ENCODE results near the gene TAPBPL. TPM values are rescaled to one million over a fixed set of nuclear protein-coding genes. Genes with fewer than 3 reads are reported as not detected.

Gene TAPBPL
- polyA plus RNA-seq: 1.5 and 10.6 TPM in 2 replicates

DNA sequence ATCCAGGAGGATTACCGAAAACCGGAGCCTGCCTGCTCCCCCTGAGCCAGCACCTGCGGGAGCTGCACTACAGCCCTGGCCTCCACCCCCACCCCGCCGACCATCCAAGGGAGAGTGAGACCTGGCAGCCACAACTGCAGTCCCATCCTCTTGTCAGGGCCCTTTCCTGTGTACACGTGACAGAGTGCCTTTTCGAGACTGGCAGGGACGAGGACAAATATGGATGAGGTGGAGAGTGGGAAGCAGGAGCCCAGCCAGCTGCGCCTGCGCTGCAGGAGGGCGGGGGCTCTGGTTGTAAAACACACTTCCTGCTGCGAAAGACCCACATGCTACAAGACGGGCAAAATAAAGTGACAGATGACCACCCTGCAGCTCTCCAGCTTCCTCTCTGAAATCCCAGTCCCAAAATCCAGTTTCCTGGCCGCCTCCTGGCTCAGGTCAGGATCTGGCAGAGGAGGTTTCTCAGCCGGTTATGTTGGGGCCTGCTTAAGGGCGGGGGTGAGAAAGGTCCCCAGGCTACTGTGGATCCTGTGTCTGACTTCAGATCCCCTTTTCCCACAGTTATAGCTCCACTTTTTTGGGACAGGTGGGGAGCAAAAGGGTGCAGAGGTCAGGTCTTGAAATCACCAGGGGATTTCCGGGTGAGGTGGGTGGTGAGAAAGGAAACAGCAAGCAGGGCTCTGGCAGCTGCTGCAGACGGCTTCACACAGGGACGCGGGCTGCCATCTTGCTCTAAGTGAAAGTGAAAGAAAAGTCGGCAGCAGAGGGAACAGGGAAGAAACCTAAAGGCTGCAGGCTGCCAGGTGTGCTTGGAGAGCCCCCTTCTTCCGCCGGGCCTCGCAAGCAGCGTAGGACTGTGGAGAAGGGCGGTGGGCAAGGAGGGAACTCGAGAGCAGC lies at the start of gene TAPBPL:
TAPBPL (plus strand) TSS at position 695 of the 897 bp plus-strand sequence. CDS start 207 bp downstream, outside the sequence.

GRCh38 chr12:6444704-6445688 lies 6.8 kb upstream of the TAPBPL start, which contains the start of gene CD27:
Gene CD27, plus strand, starts transcription at chr12:6444955. Its CDS starts 141 bp downstream, at chr12:6445096.

DNA sequence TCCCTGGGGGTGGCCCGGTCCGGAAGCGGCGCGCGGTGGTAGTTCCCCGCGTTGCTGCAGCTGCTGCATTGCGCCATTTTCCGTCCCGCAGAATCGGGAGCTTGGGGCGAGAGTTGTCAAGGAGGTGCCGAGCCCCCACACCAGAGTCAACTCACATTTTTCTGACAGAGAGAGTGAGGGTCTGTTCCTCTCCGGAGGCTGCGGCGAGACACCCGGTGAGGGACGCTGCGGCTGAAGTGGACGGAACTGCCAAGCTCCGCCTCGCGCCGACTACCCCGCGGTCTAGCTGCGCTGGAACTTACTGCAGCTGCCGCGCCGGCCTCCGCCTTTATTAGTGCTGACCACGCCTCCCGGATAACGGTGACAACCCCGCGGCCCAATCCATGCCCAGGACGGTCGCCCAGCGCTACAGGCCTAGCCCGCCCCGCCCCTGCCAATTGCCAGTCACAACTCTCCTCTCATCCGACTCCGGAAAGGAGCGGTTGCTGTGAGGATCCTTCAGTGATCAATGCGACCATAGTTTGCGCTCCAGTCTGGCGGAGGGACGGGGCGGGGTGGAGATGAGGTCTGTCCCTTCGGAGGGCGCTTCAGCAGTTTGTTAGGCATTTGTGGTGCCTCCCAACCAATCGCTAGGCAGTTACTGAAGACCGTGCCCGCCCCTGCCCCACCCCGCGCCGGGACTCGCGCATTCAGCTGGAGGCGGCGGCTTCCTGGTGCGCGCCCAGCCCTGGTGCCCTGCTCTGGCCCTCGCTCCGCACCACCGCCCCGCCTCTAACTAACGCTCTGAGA lies 18.7 kb downstream of the TAPBPL start, which contains the start of gene VAMP1:
VAMP1 (minus strand) TSS at position 303 of the 789 bp plus-strand sequence; CDS start at position 157, 146 bp downstream.

DNA sequence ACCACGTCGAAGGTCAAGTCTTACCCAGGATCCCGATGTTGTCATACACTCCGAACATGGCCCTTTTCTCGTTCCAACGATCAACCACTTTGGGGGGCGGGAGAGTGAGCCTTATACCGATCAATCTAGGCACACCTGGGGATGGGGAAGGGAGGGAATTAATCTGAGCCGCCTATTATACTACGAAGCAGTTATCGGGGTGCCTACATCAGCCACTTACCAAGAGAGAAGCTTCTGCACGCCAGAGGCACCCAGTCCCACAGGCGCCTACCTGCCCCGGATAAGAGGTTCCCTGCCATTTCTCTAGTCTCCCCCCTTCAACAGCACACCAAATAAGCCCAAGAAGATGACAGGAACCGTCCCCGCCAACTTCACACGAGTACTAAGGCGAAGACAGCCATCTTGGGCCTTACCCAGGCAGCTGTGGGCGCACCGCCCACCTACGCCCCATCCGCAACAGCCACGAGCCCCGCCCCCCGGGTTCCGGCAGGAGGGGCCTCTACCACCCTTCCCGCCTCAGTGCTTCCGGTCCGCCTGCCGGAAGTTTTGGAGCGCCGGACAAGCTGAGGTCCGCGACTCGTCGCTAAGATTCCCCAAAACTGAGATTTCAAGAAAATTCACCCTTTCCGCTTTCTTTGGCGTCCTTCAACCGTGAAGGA lies 41.1 kb downstream of the TAPBPL start, which contains the start of gene MRPL51:
MRPL51 (minus strand) TSS at position 425 of the 659 bp plus-strand sequence; CDS start at position 299, 126 bp downstream.

DNA sequence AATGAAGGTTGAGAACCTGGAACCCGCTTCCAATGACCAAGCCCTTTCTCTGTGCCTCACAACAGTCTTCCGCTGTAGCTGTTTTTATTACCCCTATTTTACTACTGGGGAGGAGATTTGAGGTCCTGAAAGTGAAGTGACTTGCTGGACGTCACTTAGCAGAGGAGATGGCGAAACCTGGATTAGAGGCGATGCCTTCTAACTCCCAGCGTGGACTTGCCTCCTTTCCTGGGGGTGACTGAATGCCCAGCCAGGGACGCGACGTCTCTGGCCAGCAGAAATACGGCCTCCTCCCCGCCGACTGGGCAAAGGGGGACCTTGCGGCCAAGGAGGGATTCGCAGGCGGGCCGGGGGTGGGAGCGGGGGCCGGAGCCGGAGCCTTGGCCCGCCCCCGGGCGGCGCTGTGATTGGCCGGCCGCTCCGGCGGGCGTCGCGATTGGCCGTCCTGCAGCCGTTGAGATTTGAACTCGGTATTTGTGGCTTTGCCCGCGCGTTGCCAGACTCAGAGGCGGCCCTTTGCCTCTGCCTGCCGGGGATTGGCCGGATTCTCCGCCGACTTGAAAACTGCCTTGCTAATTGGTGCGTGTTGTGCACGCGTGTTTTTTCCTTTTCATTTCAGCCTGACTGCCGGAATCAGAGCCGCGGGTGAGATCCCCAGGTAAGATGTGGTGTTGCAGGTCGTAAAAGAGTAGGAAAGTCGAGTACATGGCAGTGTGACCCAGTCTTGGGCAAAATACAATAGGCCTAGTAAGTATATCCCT lies 41.8 kb downstream of the TAPBPL start, which contains the start of gene NCAPD2:
NCAPD2 (plus strand) TSS at position 606 of the 761 bp plus-strand sequence. CDS start 997 bp downstream, outside the sequence.

Other genes starting within 250 kb of the TAPBPL start
- not detected in 2 replicates for gene PLEKHG6, start 141.4 kb upstream of the TAPBPL start, polyA plus RNA-seq
- 1.3 and 2.3 TPM in 2 replicates for gene TNFRSF1A, start 110.0 kb upstream of the TAPBPL start, polyA plus RNA-seq
- gene SCNN1A, start 76.5 kb upstream of the TAPBPL start, polyA plus RNA-seq: not detected in 2 replicates
- gene LTBR, start 67.9 kb upstream of the TAPBPL start, polyA plus RNA-seq: 1.6 and 1.9 TPM in 2 replicates
- gene CD27, start 7.1 kb upstream of the TAPBPL start, polyA plus RNA-seq: 1.6 TPM in 1 of 2 replicates, not detected in the other
- 41.6 and 53.7 TPM in 2 replicates for gene VAMP1, start 18.6 kb downstream of the TAPBPL start, polyA plus RNA-seq
- gene MRPL51, start 41.2 kb downstream of the TAPBPL start, polyA plus RNA-seq: 404 and 455 TPM in 2 replicates
- 0.74 and 0.78 TPM in 2 replicates for gene NCAPD2, start 42.1 kb downstream of the TAPBPL start, polyA plus RNA-seq
- 5,164 and 6,636 TPM in 2 replicates for gene GAPDH, start 82.5 kb downstream of the TAPBPL start, polyA plus RNA-seq
- 6.1 and 10.3 TPM in 2 replicates for gene IFFO1, start 104.0 kb downstream of the TAPBPL start, polyA plus RNA-seq
- gene NOP2, start 116.2 kb downstream of the TAPBPL start, polyA plus RNA-seq: 3.7 and 9.3 TPM in 2 replicates
- 44.9 and 46.5 TPM in 2 replicates for gene CHD4, start 155.3 kb downstream of the TAPBPL start, polyA plus RNA-seq
- gene LPAR5, start 183.9 kb downstream of the TAPBPL start, polyA plus RNA-seq: not detected in 2 replicates
- gene ACRBP, start 195.4 kb downstream of the TAPBPL start, polyA plus RNA-seq: not detected in 2 replicates
- 22.4 and 27.0 TPM in 2 replicates for gene ING4, start 211.1 kb downstream of the TAPBPL start, polyA plus RNA-seq
- gene ZNF384, start 237.3 kb downstream of the TAPBPL start, polyA plus RNA-seq: 2.3 and 2.8 TPM in 2 replicates
- gene PIANP, start 248.8 kb downstream of the TAPBPL start, polyA plus RNA-seq: 15.3 and 29.7 TPM in 2 replicates

Measured in Purkinje cell (primary cell).